Measurements from ENCODE around the gene ZAP70.
"Not testable (repeated sequence)": the region's sequence is repeated elsewhere in the genome, so short reads cannot be mapped to it uniquely, and the experiment has no call there.

Gene ZAP70

DNA sequence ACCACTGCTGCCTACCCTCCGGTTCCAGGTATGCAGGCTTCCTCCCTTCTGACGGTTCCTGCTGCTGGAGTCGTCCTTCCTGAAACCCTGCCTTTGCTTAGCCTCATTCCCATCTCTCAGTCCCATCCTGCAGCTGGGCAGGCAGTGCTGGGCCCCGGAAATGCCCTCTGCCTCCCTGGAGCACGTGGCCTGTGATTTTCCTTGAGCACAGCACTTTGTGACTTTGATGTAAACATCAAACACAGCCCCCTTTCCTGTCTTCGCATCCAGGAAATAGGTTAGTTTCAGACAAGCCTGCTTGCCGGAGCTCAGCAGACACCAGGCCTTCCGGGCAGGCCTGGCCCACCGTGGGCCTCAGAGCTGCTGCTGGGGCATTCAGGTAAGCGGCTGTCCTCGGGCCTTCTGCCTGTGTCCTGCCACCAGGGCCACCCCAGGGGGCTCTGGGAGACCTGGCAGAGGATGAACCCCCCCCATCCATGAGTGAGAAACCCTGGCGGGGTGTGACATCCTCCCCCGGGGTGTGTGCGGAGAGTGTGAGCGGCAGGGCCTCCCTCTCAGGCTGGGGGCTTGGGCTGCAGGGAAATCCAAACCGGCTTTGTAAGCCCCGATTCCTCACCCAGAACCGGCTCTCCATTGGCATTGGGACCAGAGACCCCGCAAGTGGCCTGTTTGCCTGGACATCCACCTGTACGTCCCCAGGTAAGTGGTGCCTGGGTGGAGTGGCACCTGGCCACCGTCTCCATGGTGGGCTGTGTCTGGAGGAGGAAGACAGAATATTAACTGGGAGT lies at the start of gene ZAP70:
ZAP70 (plus strand) TSS at position 281 of the 788 bp plus-strand sequence. CDS start 10,461 bp downstream, outside the sequence.
- H3K4me3 ChIP-seq (ENCODE audit: low read length) = peak within 1 kb of the TSS; percentile 54; the same call in 1 of the 2 replicates
- no peak for TF ChIP-seq ZNF274 (IDR thresholded peaks at IDR 0.05; ENCODE audit: low read depth, low read length)

- peak overlapping the region; percentile 82 for H3K4me3 ChIP-seq (ENCODE audit: low read length)
- TF ChIP-seq ZNF274 (IDR thresholded peaks at IDR 0.05; ENCODE audit: low read depth, low read length) = no peak
Observed at GRCh38 chr2:97663626-97663961, 49.8 kb upstream of the ZAP70 start.

DNA sequence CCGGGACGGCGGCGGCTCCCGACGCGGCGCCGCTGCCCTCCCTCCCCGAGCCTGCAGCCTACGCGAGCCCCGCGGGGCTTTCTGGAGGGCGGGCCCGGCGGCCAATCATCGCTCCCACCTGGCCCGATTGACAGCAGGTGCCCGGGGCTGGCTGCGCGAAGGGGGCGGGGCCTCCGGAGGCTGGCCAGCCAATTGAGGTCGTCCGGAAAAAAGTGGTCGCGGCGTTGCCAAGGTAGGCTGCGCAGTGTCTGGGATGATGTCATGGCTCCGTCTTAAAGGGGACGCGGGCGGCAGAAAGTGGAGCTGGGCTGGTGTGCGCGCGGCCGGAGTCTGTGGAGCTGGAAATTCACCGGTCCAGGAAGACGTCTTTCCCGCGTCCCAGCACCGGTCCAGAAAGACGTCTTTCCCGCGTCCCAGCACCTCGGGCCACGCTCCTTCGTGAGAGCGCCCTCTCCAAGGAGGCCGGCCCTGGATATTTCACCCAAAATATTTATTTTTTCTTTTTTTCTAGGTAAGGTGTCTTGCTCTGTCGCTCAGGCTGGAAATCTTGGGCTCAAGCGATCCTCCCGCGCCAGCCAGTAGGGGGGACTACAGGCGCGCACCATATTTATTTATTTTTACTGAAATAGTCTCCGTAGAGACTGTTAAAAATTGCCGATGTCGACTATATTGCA lies 49.3 kb upstream of the ZAP70 start, which contains the start of gene ACTR1B:
ACTR1B (minus strand) TSS at position 83 of the 674 bp plus-strand sequence. CDS start 154 bp downstream, outside the sequence.
- no peak for TF ChIP-seq ZNF274 (IDR thresholded peaks at IDR 0.05; ENCODE audit: low read depth, low read length)
- H3K4me3 ChIP-seq (ENCODE audit: low read length) = peak within 1 kb of the TSS; percentile 83

GRCh38 chr2:97664636-97664970 lies 48.8 kb upstream of the ZAP70 start:
- H3K4me3 ChIP-seq (ENCODE audit: low read length) = peak overlapping the region; percentile 83
- no peak for TF ChIP-seq ZNF274 (IDR thresholded peaks at IDR 0.05; ENCODE audit: low read depth, low read length)

GRCh38 chr2:97669448-97669847 lies 43.9 kb upstream of the ZAP70 start, which contains the start of gene C2orf92:
Gene C2orf92 (plus strand): TSS chr2:97669713. CDS start chr2:97669789, 76 bp downstream.
- no peak within 1 kb of the TSS for H3K4me3 ChIP-seq (ENCODE audit: low read length)
- TF ChIP-seq ZNF274 (IDR thresholded peaks at IDR 0.05; ENCODE audit: low read depth, low read length) = no peak

- TF ChIP-seq ZNF274 (IDR thresholded peaks at IDR 0.05; ENCODE audit: low read depth, low read length) = no peak
Observed at GRCh38 chr2:97670471-97670870, 42.9 kb upstream of the ZAP70 start.

GRCh38 chr2:97671526-97671925 lies 41.9 kb upstream of the ZAP70 start:
- H3K4me3 ChIP-seq (ENCODE audit: low read length) = no peak overlapping the region
- TF ChIP-seq ZNF274 (IDR thresholded peaks at IDR 0.05; ENCODE audit: low read depth, low read length) = no peak

More at GRCh38 chr2:97670471-97670870, 42.9 kb upstream of the ZAP70 start:
- H3K4me3 ChIP-seq (ENCODE audit: low read length) = no peak overlapping the region

- not testable (repeated sequence) for H3K4me3 ChIP-seq (ENCODE audit: low read length)
Observed at GRCh38 chr2:97672606-97673140, 40.7 kb upstream of the ZAP70 start.

DNA sequence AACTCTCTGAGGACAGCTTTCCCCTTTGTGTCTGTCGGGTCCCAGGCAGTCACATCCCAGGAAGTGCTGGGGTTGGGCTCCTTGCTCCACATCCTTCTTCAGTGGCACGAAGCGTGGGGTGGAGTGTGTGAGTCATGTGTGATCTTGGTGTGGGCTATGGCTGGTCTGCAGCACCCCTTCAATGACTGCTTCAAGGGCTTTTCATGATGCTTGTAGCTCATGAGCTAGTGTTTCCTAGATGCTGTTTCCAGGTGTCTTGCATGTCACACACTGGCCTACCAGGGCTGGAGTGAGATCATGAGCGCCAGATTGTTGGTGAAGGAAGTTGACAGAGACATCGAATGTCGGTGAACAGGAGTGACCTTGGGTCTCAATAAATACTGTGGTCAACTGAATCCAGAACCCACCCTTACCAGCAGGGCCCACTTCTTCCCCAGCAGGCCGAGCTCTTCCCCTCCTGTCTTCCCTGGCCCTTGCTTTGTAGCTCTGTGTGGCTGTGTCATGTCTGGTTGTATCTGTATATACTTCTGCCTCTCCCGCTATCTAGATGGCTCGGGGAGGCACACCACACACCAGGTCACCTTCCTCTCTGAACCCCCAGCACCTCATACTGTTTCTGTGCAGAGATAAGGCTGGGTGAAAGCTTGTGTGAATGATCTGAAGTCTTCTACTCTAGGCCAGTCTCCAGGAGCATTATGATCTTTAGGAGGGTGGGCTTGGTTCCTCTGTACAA lies 40.0 kb upstream of the ZAP70 start:
- H3K4me3 ChIP-seq (ENCODE audit: low read length) = no peak overlapping the region
- no peak for TF ChIP-seq ZNF274 (IDR thresholded peaks at IDR 0.05; ENCODE audit: low read depth, low read length)

- H3K4me3 ChIP-seq (ENCODE audit: low read length) = no peak overlapping the region
- no peak for TF ChIP-seq ZNF274 (IDR thresholded peaks at IDR 0.05; ENCODE audit: low read depth, low read length)
Observed at GRCh38 chr2:97673915-97674283, 39.5 kb upstream of the ZAP70 start.

DNA sequence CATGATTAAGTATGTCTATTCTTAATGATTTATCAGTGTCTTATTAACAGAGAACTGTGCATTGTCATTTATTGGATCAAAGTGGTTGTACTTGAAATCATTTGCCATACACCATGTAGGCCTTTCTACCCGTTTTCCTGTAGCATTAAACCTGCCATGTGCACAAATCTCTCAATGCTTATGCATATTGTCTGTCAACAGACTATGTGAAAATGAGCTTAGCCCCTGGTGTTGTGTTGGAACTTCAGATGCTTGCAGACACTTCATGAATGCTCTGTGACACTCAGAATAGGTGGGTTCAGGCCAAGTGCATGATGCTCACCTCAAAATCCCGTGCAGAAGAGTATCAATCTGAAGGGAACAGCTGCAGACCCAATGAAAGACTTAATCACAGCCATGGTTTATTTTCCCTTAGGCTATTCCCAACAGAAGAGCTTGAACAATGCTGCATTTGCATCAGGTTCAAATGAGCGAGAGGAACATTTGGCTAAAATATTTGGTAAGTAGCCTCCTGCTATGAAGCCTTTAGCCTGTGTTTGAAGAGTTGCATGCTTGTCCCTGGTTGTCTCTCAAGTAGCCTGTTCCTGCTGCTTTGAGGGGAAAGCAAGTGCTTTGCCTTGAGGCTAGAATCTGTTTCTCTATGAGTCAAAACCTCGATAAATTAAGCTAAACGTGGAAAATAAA lies 37.8 kb upstream of the ZAP70 start:
- no peak overlapping the region for H3K4me3 ChIP-seq (ENCODE audit: low read length)
- TF ChIP-seq ZNF274 (IDR thresholded peaks at IDR 0.05; ENCODE audit: low read depth, low read length) = no peak

- no peak overlapping the region for H3K4me3 ChIP-seq (ENCODE audit: low read length)
- no peak for TF ChIP-seq ZNF274 (IDR thresholded peaks at IDR 0.05; ENCODE audit: low read depth, low read length)
Observed at GRCh38 chr2:97676620-97677019, 36.8 kb upstream of the ZAP70 start.

DNA sequence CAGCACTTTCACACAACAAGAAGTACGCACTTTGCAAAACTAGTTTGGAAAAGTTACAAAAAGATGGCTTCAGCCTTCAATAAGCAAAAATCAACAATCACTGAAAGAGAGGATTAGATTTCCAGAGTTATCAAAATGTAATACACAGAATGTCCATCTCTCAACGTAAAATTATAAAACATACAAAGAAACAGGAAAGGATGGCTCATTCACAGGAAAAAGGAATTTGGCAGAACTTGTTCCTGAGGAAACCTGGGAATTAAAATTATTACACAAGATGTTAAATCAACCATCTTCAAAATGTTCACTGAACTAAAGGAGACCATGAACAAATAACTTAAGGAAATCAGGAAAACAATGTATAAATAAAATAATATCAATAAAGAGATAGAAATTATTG lies 35.9 kb upstream of the ZAP70 start:
- H3K4me3 ChIP-seq (ENCODE audit: low read length) = no peak overlapping the region
- TF ChIP-seq ZNF274 (IDR thresholded peaks at IDR 0.05; ENCODE audit: low read depth, low read length) = no peak

- no peak for TF ChIP-seq ZNF274 (IDR thresholded peaks at IDR 0.05; ENCODE audit: low read depth, low read length)
- no peak overlapping the region for H3K4me3 ChIP-seq (ENCODE audit: low read length)
Observed at GRCh38 chr2:97678298-97678697, 35.1 kb upstream of the ZAP70 start.

DNA sequence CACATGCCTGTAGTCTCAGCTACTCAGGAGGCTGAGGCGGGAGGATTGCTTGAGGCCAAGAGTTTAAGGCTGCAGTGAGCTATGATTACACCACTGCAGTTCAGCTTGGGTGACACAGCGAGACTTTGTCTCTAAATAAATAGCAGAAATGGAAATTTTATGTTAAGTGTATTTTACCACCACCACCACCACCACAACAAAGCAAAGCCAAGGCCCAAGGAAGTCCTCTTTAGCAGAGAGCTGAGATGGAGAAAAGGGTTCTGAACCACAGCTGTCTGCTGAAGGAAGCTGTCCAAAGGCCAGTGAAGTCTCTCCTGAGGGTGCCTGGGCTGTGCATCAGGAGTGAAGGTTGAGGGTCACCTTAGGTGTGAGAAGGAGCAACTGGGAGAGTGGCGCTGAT lies 26.1 kb upstream of the ZAP70 start:
- H3K4me3 ChIP-seq (ENCODE audit: low read length) = not testable (repeated sequence)
